CD4-positive, alpha-beta T cell treated with Interleukin-4 for 4 hours (primary cell): ENCODE measurements around the gene FBXW4.
"Not testable (repeated sequence)": the region's sequence is repeated elsewhere in the genome, so short reads cannot be mapped to it uniquely, and the experiment has no call there.

ENCODE experiments used
- DNase-seq: peaks from one replicate; pipeline ENCODE4 v3.0.0-alpha.2; 2020

FBXW4 gene

DNA sequence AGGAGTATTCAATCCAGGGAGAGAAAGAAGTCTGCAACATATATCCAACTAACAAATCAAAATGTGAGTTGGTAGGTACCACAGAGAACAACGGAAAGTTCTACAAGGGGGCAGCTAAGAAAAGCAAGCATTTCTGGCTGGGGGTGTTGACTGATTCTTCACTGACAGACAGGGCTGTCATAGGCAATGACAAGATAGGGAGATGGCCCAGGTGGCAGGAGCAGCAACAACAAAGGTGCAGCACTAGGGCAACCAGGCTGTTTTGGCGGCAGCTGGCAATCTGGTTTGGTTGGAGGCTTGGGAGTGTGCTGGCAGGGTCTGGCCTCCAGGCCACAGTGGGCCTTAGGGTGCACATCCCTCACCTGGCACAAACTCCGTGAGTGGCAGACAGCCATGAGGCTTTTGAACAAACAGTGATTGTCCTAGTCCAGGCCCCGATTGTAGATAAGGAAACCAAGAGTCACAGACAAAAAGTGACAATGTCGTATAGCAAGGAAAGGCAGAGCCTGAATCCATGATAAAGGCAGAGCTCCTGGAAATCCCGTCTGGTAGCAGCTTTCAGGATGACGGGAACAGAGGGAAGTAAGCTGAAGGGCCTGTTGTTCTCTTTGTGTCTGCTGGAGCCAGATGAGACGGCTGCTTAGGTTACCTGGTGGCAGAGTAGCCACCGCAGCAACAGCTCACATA, 78.4 kb downstream of the FBXW4 start:
- DNase-seq = no peak

DNA sequence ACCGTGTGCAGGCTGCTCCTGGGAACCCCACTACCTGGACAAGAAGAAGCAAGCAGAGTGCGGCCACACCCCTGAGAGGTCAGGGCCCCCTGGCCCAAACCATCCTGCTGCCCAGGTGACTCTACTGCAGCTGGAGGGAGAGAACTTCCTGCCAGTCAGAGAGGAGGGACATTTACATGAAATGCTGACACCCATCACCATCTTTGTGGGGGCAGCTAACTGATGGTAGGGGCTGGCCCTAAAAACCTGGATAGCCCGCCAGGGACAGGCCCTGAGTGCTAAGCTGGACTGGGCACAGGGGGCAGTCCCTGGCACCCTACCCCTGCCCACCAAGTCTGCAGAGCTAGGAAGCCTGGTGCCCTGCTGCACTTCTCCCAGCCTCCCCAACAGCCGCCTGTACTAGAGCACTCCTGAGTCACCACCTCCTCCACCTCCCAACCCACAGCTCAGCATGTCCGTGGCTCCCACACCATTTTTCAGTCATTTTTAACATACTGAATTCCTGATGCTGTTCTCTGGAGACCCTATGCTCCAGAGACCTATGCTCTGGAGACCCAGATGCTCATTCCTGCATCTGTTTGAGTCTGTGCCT, 79.3 kb downstream of the FBXW4 start:
- no peak for DNase-seq

DNA sequence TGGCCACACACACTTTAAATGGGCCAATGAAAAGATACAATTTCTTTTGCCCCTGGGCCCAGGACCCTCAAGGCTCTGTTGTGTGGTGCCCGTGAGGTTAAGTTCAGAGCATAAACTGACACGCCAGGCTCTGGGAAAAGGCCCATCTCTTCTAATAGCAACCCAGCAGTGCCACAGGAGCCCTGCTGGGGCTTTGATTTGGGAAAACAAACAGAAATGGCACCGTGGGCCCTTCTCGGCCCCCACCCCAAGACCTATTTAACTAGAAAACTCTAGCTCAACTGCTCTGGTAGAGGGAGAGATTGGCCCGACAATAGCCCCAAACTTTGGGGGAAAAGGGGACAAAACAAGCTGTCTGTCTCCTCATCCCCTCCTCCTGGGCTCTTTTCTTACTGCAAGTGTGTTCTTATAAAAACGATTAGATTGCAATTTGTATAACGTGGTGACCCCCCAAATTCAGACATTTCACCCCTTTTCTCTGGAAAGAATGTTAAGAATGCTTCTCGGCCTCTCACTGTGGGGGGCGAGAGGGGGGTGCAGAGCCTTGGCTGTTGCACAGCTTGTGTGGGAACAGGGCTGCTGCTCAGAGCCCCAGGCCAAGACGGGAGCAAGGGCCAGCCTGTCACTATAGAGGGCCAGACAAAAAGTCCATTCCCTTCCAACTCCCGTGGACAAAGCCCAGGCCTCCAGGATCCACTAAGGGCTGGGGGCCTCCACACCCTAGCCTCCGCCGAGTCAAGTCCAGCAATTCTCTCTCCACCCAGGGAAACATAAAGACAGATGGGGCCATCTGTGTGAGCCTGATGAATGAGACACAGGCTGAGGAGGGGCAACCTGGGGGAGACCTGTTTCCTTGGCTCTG, 80.1 kb downstream of the FBXW4 start:
- no peak for DNase-seq

DNA sequence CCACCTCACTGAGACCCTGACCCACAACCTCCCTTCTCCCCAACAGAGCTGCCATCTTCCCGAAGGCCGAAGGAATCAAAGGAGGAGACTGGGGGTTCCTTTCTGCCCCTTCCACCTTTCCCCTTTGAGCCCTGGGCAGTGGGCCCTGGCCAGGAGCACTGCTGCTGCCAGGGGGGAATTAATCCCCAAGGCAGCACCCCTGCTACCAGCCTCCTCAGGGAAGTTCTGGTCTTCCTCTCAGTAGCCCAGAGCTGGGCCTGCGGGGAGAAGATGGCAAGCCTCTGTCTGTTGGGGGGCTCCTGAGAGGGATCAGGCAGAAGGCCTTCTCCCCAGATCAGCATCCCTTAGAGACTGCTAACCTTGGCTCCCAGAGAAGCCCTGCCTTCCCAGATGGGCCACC, 81.3 kb downstream of the FBXW4 start:
- DNase-seq = no peak

DNA sequence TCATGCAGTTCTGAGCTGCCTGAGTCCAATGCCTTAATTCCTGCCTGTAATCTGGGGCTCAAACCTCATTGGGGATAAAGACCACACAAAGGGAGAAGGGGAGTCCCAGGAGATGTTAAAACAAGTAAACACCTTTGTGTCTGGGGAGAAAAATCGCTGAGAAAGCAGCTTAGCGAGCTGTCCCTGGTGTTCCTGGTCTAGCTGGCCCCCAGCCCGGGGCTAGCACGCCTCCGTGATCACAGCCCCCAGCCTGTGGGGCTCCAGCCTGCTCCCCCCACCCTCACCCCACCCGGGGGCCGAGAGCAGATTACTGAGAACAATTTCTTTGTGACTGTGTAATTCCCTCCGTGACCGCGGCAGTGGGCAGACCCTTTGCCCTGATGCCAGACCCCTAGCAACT, 82.1 kb downstream of the FBXW4 start:
- DNase-seq = no peak

DNA sequence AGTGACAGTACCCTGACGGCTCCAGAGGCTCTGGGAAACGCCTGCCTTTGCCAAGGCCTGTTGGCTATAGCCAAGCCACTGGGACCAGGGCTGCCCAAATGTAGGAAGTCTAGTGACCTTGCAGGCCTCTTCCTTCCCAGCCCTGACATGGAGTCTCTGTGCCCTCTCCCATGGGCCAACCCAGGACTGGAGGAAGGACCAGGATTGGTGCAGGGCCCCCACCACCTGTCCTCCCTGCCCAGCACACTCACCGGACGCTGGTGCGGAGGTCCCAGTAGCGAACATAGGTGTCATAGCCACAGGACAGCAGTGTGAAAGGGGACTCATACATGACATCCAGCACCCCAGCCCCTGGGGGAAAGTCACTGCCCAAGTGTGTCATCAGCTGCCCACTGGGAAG, 82.9 kb downstream of the FBXW4 start:
- DNase-seq = no peak

DNA sequence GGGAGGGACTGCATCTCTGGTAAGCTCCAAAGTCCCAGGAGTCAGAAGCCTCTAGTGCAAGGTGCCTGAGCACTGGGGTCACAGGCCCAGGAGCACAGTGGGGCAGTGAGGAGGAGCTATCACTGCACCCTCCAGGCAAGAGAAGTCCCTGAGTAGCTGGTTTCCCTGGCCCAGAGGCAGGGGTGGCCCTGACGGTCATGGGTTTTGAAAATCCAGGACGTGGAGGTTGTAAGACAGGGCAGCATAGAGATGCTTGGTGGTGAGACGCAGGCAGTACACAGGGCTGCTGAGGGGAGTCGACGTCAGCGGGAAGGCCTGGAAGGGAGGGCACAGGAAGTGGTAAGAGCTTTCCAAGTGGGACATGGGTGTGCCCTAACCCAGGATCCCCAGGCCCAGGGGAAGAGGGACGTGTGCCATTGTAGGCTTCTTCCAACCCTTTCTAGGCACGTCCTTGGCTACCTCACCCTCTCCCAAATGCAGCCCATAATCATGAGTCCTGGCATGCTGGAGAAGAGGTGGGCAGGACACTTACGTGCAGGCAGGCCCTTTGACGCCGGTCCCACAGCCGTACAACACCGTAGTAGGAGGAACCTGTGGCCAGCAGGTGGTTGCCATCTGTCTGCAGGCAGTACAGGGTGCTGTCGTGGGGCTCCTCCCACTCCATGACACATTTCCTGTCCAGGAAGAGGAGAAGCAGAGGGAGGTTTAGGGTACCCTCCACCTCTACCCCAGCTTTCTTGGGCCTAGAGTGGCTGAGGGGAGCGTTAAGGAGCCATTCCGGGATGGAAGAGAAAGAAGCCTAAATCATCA, 83.7 kb downstream of the FBXW4 start:
- DNase-seq = no peak

DNA sequence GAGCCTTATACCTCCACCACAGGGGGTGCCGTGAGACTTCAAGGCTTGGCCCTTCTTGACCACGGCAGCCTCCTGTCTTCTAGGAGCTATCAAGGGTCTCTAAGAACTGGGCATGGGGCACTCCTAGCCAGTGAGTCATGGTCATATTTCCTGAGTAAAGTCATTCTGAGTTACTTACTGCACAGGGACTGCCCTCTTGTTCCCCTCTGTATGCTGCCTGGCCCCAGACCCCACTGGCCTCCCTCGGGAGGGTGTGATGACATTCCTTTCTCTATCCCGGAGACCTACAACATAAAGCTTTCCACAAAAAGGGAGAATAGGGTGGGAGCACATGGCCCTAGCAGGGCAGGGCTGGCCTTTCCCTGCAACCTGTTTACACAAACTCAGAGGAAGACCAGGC, 85.5 kb downstream of the FBXW4 start:
- no peak for DNase-seq

DNA sequence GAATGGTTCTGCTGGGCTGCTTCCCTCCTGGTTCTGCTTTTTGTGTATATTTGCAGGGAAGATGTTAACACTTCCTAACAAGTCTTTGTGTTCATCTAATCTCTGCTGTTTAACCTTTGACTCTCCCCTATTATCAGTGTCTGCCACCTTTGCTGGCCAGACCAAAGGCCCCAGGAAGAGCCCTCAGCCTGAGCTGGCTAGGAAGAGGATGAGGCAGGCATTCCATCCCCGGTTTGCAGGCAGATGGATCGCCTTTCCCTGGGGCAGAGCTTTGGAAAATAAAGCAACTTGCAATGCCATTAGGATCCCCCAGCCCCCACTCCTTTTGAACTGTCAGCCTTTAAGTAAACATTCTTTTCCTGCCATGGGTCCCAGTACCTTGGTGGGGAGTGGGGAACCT, 87.8 kb downstream of the FBXW4 start:
- no peak for DNase-seq

DNA sequence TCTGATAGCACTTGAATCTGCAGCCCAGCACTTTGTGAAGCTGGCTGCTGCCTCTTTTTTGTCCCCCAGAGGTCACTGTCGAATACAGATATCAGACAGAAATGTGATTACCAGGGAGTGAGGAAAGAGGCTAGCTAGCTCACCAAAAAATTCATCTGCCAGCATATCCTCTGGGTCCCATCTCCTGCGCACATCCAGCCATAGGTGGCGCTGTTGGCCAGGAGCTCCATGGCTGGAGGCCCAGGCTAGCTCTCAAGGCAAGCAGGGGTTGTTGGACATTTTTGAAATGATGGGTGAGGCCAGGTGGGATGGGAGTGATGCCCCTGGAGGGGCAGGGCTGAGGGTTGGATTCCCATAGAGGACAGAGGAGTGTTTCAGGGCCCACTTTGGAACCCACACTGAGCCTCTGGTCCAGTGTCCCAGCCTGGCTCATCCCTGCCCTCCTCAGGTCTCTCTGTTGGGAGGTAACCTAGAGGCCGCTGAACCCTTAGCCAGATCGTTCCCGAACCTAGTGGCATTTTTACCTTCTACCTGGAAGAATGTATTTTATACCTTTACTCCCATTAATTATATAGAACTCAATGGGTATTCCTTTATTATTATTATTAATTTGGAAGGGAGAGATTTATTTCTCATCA, 92.1 kb downstream of the FBXW4 start:
- peak; percentile 21 for DNase-seq

DNA sequence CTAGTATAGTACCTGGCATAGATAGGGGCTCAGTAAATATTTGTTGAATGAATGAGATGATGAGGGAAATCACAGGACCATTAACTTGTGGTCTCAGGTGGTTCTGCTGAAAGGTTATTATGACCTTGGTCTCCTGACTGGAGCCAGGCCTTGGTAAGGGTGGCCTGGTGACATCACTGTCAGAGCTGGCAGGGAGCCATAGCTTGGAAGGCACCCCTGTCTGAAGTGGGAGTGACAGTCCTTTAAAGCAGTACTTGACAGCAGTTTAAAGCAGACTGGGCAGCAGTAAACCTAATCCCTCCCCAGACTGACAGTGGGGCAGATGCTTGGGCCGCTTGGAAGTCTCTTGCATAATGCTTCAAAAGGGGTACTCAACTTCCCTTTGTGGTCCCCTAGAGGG, 93.4 kb downstream of the FBXW4 start:
- DNase-seq = no peak

DNA sequence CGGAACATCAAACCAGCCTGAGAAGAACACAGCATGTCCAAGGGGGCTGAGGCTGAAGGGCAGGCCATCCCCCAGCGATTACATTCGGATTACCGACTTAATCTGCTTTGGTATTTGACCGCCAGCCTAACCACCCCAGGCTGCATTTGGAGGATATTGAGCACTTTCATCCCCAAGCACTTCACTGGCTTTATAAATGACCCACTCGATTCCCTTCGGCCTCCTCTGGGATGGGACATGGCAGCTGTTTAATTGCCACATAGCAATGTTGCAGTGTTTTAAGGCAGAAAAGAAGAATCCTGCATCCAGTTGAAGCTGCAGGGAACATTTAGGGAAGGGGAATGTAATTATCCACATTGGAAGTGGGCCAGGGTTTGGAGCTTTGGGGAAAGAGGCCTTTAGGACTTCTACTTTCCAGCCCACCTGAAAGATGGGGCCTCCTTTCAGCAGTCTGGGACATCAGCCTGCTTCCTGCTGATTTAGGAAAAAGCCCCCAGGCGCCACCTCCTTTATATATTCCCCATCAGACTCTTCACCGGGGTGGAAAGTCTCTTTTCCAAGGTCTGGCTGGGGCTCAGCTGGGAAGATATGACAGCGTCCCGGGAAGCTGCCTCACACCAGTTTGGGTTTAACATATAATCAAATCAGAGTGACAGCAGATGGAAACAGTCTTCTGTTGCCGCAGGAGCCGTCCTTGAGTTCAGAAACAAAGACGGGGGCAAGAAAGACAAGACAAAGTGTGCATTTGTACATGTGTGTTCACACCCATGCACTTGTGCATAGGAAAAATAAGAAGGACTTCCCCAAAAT, 97.7 kb downstream of the FBXW4 start:
- no peak for DNase-seq

DNA sequence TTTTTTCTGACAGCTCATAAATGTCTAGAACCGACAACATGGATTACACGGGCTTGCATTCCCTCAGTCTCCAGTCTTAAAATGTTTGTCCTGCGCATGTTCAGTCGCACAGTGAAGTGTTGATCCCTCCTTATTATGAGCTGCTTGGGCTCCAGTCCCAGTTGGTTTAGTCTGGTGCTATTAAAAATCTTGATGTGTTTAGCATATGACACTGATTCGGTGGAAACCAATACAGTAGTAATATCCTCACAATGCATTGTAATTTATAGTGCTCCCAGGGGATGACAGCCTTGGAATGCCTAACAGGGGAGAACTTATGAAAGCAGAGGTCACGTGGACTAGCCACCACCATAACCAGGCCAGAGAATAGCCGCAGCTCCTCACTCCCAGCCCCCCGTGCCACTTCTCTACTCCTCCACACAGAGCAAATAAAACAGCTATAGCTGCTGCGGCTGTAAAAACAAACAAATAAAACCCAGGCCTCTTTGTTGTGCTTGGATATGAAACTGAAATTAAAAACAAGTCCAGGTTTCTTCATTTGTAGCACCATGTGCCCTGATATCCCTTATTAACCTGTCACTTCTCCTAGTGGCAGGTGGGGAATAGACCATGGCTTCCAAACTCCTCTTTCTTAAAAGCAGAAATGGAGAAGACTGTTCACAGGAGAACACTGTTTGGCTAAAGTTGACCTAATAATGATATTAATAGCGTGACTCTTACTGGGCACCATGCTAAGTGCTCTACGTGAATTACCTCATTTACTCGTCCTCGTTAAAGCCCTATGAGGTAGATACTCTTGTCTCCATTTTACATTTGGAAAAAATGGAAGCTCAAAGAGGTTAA, 99.2 kb downstream of the FBXW4 start:
- no peak for DNase-seq

DNA sequence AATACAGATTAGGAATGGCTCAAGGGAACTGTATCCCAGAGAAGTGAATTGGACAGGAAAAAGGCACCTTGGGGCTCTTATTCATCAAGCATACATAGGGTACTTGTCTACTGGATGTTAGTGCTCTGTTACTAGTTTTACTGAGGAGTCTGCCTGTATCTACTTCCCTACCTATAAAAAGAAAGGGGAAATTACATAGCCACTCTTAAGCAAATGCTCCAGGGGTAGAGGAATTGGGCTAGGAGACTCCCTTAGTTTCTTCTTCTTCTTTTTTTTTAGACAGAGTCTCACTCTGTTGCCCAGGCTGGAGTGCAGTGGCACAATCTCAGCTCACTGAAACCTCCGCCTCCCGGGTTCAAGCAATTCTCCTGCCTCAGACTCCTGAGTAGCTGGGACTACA, 101.6 kb downstream of the FBXW4 start:
- DNase-seq = not testable (repeated sequence)

DNA sequence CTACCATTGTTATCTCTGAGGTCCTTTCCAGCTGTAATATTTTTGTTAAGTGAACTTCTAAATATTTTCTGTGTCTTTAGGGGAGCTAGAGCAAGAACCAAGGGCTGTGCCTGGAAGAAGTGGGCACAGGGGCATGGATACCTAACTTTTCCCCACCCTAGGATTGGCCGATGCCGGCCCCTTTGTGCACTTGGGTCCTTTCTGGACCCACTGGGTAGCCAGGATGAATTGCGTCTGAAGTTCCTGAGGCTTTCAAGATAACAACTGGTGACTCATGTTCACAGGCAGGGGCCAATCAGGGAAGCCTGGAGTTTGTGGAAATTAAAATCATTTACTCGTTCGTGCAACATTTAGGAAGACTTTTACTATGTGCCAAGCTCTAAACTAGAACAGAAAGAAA, 106.1 kb downstream of the FBXW4 start:
- DNase-seq = no peak

DNA sequence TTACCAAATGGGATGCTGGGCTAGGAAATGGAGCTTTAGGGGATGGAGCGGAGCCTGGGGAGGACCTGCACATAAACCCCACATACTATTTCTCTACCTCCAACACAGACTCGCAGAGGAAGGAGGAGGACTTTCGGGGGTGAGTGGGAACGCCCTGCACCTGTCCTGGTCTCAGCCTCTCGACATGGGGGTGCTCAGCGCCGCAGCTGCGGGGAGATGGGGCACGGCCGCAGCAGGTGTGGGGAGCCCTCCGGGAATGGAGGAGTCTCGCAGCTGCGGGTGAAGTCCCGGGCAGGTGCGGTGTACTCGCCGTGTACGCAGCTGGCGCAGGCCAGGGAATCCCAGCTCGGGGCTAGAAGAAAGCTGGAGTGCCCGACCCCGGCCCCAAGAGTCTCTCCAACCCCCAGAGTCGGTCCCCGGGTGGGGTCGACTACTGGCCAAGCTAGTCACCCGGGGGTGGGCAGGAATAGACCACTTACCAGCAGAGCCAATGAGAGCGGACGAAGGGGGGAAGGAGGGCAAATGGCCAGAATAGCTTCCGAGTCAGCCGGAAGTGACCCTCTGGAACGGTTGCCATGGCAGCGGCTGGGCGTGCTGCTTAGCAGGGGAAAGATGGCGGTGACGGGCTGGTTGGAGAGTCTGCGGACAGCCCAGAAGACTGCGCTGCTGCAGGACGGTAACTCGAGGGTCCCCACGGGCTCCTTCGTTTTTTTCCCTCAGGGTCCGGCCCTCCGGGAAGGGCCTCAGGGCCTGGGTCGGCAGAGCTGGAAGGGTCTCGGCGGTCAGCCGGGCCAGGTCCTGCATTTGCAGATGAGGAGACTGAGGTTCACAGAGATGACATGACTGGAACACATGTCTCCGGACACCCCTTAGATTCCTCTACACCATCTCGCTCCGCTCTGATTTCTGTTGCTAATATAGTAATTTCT, 107.0 kb downstream of the FBXW4 start, which contains the start of the genes DPCD and POLL:
Gene DPCD (plus strand): TSS at position 597 of the 929 bp plus-strand sequence. CDS start 16 bp downstream, at position 613.
Gene POLL (minus strand): TSS at position 533 of the 929 bp plus-strand sequence. CDS start 897 bp downstream, outside the sequence.
- DNase-seq = peak; percentile 90

DNA sequence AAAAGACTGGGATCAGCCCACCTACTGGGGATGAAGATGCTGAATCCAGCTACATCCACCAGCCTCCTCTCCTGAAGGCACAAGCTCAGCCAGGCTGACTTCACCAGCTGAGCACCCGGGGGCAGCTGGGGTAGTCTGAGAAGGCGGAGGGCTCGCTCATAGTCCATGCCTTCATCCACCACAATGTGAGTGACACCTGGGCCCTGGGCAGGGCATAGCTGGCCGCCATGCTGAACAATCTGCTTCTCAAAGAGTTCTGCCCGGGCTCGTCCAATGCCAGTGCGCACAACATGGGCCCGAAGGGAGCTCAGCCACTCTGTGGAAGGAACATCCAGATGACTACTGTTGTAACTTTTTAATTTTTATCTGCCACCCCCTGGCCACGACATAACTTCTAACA, 109.1 kb downstream of the FBXW4 start:
- DNase-seq = no peak

DNA sequence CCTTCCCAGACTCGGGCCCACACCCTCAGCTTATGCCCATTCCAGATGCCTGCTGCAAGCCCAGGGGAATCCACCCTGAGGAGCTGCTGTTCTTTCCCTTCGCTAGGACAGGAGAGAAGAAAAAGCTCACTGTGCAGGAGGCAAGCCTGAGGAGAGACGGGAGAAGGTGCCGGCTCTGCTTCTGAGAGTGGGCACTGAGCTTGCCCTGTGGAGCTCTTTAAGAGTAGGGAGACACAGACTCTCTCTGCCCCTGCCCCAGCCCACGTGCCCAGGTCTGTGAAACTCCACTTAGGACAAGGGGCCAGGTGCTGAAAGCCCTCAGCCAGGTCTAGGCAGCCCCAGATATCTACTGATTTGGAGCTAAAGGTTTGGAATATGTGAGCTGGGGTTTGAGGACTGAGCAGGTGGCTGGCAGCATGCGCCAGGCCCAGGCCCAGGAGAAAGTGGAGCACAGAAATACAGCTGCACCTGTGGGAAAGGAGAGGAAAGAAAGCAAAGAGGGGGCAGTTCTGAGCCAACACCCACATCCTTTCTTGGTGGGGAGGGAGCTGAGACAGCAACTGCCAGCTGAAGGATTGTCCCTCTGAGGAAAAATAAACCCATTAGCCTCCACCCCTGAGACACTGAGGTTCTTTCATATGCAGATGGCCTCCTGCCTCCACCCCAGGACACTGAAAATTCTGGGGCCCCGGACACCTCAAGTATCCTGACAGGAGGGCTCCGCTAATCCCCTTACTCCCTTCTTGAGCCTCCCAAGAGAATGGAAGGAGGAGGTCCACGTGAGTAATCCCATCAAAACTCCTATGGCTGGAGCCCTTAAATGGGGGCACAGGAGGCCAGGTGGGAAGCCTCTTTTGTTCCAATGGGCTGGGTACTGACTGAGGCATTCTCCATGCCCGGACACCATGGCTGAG, 114.2 kb downstream of the FBXW4 start:
- no peak for DNase-seq
